ENCODE data around the gene NDUFB6.

DNA sequence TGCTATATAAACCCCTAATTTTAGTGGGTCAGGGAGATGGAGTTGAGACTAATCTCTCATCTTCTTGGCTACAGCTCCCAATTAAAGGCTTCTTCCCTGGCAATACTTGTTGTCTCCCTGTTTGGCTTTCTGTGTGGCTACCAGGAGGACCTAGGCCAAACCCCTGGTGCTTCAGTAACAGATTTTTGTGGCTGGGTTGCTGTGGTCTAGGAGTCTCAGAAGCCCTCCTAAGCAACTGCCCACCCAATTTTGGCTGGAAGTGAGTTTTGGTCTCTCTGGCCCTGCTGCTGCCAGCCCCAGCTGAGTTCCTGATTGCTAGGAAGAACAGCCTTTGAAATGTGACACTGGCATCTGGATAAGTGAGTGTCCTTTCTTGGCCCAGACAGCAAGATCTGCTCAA lies 56.7 kb downstream of the NDUFB6 start:
- TF ChIP-seq, protein P1, sequence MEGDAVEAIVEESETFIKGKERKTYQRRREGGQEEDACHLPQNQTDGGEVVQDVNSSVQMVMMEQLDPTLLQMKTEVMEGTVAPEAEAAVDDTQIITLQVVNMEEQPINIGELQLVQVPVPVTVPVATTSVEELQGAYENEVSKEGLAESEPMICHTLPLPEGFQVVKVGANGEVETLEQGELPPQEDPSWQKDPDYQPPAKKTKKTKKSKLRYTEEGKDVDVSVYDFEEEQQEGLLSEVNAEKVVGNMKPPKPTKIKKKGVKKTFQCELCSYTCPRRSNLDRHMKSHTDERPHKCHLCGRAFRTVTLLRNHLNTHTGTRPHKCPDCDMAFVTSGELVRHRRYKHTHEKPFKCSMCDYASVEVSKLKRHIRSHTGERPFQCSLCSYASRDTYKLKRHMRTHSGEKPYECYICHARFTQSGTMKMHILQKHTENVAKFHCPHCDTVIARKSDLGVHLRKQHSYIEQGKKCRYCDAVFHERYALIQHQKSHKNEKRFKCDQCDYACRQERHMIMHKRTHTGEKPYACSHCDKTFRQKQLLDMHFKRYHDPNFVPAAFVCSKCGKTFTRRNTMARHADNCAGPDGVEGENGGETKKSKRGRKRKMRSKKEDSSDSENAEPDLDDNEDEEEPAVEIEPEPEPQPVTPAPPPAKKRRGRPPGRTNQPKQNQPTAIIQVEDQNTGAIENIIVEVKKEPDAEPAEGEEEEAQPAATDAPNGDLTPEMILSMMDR (conservative IDR thresholded peaks at IDR 0.05; ENCODE audit: low read length): no peak
- TF ChIP-seq EZH2phosphoT487 (IDR thresholded peaks at IDR 0.05; ENCODE audit: borderline replicate concordance): no peak
